HG03521 (cell line): ENCODE results near the gene LARGE1.

ENCODE experiments used
- ATAC-seq: cut with Tn5 transposase; IDR thresholded peaks from one replicate; pipeline ENCODE4 v1.9.1; 2021; ENCODE audit warnings: mild to moderate bottlenecking, moderate library complexity; ENCODE audit not compliant: unreplicated experiment

LARGE1 gene

GRCh38 chr22:33829546-33830280 lies 90.6 kb downstream of the LARGE1 start:
- no peak for ATAC-seq

GRCh38 chr22:33828302-33828701 lies 92.0 kb downstream of the LARGE1 start:
- no peak for ATAC-seq

- no peak for ATAC-seq
These were observed 94.5 kb downstream of the LARGE1 start for GRCh38 chr22:33825761-33826160.

GRCh38 chr22:33823552-33823951 lies 96.7 kb downstream of the LARGE1 start:
- ATAC-seq: no peak

DNA sequence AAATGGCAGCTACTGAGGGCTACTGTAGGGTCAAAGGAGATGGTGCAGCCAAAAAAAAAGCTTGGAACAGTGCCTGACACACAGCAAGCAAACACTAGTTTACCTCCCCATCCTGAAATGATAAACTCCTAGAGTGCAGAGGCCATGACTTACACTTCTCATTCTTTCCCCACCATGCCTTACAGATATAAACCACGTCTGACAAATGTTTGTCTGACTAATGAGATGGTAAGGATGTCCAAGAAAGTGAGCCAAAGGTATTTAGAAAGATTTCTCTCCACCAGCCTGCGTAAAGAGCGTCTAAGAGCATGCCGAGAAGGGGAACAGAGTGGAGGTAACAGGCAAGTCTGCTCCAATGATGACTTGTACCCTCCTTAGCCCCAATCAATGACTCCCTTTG lies 99.0 kb downstream of the LARGE1 start:
- no peak for ATAC-seq

DNA sequence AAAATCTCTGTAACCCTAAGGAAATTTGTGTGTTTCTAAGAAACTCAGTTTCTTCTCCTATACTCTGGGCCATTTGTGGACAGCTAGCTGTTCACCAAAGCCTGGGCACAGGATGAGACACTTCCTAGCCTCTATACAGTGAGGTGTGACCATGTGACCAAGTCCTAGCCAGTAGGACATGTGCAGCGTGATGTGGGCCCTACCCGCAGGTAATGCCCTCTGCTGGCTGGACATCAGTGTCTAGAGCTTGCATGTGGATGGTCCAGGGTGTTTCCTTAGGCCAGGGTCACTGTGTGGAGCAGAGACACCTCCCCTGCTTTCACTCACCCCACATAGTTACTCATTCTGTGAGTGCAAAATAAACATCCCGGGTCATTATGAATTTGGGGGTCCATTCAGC lies 100.5 kb downstream of the LARGE1 start:
- no peak for ATAC-seq

GRCh38 chr22:33817512-33818127 lies 102.7 kb downstream of the LARGE1 start:
- ATAC-seq: no peak

GRCh38 chr22:33812360-33812977 lies 107.8 kb downstream of the LARGE1 start:
- no peak for ATAC-seq

- no peak for ATAC-seq
These were observed 108.6 kb downstream of the LARGE1 start for GRCh38 chr22:33811686-33812085.

DNA sequence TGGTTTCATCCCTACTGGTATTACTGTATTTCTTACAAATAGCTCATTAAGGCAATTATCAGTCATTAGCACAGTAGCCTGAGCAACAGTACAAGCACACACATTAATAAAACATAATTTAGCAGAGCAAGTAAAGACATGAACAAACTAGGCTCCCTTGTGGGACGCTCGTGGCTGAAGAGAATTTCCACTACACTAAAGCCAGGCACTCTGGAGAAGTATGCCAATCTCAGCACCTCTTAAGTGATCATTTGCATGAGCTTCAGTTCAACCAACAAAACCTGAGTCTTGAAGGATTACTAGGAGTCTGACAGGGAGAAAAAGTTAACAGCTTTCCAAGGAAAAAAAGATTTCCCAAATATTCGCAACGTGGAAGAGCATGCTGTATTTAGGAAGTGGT lies 109.1 kb downstream of the LARGE1 start:
- no peak for ATAC-seq

- ATAC-seq: no peak
These were observed 112.8 kb downstream of the LARGE1 start for GRCh38 chr22:33807470-33807869.

DNA sequence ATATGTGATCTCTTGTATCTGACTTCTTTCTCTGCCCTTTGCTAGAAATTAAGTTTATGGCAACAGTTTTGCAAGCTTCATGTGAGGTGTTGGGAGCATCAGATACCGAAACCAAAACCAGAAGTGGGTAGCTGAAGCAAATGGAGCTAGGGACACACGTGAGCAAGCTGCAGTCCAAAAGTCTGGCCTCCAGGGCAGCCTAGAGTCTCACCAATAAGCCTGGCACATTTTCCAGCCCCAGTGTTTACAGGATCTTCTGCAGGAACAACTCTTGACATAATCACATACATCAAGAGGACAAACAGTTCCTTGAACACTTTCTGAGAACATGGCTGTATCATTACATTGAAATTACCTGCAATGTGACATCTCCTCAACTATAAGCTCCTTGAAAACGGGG lies 114.1 kb downstream of the LARGE1 start:
- ATAC-seq: no peak

- no peak for ATAC-seq
These were observed 116.6 kb downstream of the LARGE1 start for GRCh38 chr22:33803371-33804282.

- no peak for ATAC-seq
These were observed 121.9 kb downstream of the LARGE1 start for GRCh38 chr22:33798401-33798800.

DNA sequence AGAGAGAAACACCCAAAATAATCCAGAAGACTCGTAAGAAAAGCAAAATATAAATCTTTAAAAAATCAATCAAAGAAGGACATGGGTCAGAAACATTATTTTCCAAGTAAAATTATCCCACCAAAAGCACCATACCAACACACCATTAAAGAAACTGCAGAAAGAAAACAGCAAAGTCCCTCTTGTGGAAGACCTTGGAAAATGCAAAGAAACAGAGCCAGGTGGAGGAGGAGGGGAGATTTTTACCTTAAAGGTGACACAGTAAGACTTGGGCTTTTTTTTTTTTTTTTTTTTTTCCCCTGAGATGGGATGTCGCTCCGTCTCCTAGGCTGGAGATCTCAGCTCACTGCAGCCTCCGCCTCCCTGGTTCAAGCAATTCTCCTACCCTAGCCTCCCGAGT lies 123.8 kb downstream of the LARGE1 start:
- no peak for ATAC-seq

GRCh38 chr22:33793475-33793874 lies 126.8 kb downstream of the LARGE1 start:
- ATAC-seq: no peak

DNA sequence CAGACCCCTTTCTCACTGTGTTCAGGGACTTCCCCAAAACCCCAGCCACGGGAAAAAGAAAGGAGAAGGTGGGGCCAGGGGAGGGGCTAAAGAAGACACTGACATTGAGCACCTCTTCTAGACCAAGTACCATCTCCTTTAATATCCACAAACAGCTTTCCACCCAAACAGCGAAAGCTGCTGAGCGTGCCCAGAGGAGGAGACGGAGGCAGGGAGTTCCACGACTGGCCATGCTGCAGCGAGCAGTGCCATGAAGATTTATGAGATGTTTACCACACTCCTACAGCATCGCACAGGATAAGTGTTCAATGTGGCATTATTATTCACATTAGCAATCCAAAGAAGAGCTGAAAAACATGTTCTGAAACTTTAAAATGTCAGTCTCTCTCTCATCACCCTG lies 127.4 kb downstream of the LARGE1 start:
- ATAC-seq: no peak

- ATAC-seq: no peak
These were observed 130.5 kb downstream of the LARGE1 start for GRCh38 chr22:33789690-33790253.

DNA sequence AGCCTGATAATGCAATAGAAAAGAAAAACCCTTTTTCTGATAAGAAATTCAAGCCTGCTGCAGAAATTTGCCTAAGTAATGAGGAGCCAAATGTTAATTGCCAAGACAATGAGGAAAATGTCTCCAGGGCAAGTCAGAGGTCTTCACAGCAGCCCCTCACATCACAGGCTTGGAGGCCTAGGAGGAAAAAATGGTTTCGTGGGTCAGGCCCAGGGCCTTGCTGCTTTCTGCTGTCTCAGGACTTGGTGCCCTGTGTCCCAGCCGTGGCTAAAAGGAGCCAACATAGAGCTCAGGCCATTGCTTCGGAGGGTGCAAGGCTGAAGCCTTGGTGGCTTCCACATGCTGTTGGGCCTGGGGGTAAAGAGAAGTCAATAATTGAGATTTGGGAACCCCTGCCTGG lies 131.3 kb downstream of the LARGE1 start:
- no peak for ATAC-seq

GRCh38 chr22:33787645-33788456 lies 132.4 kb downstream of the LARGE1 start:
- ATAC-seq: no peak
